HG02642 (cell line): Measurements from ENCODE around the gene EFCC1.

ENCODE experiments used
- ATAC-seq: cut with Tn5 transposase; IDR thresholded peaks from one replicate; pipeline ENCODE4 v1.9.1; 2021; ENCODE audit warnings: mild to moderate bottlenecking; ENCODE audit not compliant: unreplicated experiment, poor library complexity

EFCC1 gene

DNA sequence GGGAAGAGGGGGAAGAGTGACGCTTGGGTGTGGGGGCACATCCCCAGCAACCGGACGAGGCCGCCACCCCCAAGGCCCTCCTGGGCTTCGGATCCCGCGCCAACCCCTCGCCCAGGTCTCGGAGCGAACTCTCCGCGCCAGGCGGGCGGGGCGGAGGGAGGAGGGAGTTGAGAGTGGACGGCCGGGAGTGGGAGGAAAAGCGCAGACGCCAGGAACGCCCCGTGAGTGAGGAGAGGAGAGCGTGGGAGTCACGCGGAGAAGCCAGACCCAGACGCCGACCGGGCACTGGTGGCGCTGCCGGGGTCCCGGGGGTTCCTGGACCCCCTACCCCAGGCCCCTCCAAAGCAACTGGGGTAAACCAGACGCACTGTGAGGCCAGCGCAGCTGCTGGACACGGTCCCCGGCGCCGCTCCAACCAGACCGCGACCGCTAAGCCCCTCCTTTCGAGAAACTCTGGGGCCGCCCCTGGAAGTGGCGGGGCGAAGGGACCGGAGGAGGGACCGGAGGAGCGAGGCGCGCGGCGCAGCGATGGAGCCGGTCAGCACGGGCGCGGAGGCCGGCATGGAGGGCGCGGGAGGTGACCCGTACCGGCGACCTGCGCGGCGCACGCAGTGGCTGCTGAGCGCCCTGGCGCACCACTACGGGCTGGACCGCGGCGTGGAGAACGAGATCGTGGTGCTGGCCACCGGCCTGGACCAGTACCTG lies at the start of gene EFCC1:
EFCC1 (plus strand) TSS at position 204 of the 705 bp plus-strand sequence; CDS start at position 529, 325 bp downstream.
- ATAC-seq, result no peak

GRCh38 chr3:128956440-128956839 lies 44.7 kb upstream of the EFCC1 start:
- ATAC-seq, result no peak

DNA sequence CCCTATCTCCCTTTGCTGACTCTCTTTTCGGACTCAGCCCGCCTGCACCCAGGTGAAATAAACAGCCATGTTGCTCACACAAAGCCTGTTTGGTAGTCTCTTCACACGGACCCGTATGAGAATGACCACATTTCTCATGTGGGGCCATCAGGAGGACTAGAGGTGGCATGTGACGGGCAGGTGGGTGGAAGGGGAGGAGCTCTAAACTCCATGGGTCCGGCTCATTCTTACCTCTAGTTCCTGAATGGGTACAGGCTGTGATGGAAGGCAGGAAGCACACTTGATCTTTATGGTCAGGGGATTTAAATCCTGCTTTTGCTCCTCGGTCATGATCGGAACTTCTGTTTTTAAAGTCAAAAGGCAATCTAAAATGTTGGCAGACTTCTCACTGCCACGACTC lies 35.8 kb upstream of the EFCC1 start:
- ATAC-seq, result no peak

DNA sequence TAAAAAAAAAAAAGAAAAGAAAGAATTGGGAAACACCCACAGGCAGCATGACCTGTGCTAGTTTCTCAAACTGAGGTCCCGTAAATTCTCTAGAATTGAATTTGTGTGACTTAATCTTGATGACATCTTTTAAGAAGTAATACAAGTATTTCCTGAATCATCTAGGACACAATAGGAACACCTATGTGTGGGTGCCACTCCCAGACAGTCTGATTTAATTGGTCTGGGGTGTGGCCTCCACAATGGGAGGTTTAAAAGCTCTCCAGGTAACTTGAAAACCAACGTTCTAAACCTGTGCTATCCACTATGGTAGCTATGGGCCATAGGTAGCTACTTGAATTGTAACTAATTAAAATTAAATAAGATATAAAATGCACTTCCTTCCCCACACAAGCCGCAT lies 35.3 kb upstream of the EFCC1 start:
- ATAC-seq, result no peak

DNA sequence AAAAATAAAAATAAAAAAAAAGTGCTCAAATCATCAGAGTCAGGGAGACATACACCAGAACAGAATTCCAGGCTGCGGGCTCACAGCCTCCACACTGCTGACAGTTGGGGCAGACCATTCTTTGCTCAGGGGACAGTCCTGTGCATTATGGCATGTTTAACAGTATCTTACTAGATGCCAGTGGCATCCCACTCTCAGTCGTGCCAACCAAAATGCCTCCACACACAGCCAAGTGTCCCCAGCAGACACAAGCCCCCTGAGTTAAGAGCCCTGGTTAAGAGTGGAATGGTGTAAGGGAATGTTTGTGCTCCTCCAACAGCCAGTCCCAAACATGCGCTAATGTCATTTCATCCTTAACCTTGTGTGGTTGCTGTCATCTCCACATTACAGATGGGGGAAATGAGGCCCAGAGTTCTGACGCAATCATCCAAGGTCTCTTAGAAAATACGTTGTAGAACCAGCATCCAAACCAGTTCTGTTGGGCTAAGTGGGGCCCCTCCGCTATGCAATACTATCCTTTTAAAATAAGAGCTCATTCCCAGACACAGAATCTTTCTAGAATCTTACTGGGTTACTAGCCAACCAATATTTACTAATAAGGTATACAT lies 33.3 kb upstream of the EFCC1 start:
- no peak for ATAC-seq

DNA sequence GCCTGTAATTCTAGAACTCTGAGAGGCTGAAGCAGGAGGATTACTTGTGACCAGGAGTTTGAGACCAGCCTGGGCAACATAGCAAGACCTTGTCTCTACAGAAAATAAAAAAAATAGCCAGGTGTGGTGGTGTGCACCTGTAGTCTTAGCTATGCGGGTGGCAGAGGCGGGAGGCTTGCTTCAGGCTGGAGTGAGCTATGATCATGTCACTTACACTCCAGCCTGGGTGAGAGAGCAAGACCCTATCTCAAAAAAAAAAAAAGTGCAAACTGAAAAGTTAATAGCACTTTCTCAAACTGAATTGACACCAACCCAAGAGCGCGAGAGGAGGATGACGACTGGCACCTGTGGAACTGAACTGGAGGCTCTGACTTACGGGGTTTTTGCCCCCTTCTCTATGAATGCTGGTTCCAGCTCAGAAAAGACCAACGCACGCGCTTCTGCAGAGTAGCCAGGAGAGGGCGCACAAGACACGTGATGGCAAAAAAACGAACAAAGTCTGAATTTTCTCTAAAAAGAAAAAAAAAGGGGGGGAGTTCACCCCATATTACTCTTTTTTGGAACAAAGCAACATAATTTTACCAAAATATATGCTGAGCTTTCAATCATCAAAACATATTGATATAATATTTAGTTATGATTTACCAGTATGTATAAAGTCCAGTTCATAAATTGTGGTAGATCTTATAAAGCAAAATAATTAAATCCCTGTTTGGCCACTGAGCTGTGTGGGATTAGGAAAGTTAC lies 30.9 kb upstream of the EFCC1 start:
- no peak for ATAC-seq

GRCh38 chr3:128970740-128971047 lies 30.4 kb upstream of the EFCC1 start:
- no peak for ATAC-seq

DNA sequence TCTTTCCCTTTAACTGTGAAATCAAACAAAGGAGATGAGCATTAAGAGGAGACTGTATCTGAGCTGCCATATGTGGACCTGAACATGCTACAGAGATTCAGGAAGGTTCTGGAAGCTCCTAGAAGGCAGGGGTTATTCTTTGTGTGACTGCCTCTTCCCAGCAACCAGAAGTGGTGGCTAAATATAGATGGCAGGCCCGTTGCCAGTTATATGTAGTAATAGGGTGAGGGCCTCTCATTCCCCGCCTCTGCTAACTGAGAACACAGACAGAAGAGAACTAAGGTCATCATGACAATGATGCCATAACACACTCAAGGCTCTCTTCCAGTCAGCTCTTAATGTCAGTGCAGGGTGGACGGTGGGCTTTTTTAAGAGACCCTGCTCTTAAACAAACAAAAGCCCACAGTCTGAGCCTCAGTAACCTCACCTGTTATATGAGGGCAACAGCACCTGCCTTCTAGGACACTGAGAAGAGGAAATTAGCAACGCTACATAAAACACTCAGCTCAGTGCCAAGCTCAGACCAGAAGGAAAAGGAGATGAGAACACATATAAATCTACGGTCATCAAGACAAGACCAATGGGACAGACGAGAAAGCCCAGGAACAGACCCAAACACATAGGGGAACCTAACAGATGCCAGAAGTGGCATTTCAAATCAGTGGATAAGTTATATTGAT lies 29.5 kb upstream of the EFCC1 start:
- no peak for ATAC-seq

DNA sequence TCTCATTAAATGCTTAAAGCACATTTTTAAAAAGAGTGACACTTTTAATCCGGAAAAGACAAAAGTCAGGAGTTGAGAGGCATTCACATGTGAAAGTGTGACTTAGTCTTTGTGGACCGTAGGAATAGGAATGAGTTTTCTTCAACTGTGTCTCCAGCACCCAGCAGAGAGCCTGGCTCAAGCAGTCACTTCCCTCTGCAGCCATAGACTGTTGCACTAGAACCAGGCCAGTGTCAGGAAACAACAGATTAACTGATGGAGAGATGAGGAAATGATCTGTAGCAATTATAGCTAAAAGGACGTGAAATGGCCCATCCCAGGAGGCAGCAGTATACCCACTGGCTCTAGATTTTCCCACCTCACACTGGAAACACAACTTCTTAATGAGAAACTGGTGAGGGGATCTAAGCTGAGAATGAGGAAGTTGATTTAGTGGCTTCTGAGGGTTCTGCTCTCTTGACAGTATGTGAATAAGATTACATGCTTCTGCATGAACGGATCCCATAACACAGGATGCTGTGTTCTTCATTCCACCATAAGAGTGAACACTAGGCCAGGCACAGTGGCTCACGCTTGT lies 27.0 kb upstream of the EFCC1 start:
- no peak for ATAC-seq

- ATAC-seq, result no peak
Measured at GRCh38 chr3:128975276-128975675, 25.8 kb upstream of the EFCC1 start.

DNA sequence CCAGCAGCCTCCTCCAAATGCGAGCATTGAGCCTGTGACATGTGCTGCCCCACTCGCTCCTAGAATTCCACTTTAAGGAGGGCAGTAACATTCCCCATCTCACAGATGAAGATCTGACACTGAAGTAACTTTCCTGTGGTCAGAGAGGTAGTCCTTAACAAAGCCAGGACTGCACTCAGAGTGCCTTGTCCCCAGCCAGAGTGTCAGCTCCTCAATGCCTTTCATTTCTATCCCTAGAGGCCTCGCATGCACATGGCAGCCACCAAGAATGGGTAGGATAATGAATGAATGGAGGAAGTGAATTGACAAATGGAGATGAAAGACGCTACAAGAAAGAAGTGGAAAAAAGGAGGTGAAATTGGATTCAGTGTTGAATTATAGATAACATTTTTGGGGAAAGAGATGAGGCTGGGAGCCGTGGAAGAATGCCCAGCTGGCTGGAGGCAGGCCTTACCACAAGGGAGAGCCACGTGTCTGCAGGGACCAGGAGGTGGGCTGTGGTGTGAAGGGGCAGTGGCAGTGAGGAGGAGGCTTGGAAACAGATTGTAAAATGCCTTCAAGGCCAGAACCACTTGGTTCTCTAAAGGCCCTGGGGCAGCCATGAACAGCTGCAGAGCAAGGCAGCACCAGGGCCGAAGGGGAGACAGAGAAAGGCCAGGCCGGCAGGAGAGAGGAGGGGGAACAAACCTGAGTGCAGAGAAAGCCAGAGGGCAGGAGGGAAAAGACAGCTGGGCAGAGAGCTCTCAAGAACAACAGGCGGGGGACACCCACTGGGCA lies 17.6 kb upstream of the EFCC1 start:
- no peak for ATAC-seq

DNA sequence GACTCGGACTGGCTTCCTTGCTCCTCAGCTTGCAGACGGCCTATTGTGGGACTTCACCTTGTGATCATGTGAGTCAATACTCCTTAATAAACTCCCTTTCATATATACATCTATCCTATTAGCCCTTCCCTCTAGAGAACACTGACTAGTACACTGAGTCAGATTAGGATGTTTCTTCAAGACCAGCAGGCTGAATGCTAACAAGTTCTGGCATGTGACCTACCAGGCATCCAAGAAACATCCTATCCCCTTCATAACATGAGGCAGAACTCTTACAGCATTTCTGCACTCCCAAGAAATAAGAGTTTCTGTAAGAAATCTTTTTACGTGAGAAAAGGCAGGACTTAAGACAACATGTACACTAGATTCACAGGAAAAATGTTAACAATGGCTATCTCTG lies 16.5 kb upstream of the EFCC1 start:
- ATAC-seq, result no peak

GRCh38 chr3:128987302-128988100 lies 13.6 kb upstream of the EFCC1 start:
- ATAC-seq, result no peak

- ATAC-seq, result no peak
Measured at GRCh38 chr3:128988286-128988685, 12.8 kb upstream of the EFCC1 start.

GRCh38 chr3:128991355-128991895 lies 9.7 kb upstream of the EFCC1 start:
- no peak for ATAC-seq

DNA sequence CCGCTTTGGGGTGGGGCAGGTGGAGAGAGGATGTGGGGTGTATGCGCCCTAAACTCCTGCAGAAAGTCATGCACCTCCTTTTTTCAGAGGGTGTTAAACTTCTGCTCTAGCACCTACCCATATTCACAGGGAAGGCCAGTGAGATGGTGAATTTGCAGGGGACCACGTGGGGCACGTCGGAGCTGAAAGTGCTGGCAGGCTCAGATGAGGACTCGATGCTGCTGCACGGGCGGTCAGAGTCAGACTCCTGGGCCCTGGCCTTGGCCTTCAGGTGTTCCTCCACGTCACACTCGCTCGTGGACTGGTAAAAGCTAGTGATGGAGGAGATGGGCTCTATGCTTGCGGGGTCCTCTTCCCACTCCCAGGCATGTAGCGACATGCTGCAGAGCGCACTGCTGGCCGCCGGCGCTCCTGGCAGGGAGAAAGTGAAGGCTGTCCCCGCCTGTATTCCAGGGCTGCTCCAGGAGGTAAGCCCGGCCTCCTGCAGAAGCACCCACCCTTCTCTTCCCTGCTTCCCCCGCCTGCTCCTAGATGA lies 8.1 kb upstream of the EFCC1 start:
- no peak for ATAC-seq

DNA sequence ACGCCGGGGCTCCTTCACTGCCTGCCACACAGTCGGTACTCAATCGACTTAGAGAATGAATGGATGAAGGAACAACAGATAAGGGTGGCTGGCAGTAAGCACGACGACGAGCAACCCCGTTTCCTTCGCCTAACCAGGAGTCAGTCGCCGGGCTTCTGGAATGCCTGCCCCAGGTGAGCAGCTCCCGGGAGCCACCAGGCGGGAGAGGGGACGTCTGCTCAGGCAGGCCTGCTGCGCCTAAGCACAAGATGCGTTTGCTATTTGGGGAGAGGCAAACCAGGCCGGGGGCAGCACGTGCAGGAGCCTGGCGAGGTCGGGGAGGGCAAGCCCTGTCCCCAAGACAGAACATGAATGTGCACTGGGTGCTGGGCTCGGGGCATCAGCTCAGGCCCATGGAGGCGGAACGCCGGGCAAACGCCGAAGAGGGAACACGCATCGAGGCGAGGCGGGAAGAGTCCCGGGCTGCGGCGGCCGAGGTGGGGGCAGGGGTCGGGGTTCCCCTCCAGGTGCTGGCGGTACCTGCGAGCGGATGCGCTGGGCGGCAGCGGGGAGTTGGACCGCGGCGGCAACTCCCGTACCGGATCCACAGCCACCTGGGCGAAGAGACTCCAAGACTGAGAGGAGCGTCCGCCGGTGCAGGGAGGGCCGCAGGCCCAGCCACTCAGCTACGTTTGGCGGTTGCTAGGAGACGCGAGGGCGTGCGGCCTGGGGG lies 7.5 kb upstream of the EFCC1 start, which contains the start of gene CFAP92:
CFAP92 (minus strand) TSS at position 616 of the 712 bp plus-strand sequence. CDS start 772 bp downstream, outside the sequence.
- peak; percentile 94 for ATAC-seq

DNA sequence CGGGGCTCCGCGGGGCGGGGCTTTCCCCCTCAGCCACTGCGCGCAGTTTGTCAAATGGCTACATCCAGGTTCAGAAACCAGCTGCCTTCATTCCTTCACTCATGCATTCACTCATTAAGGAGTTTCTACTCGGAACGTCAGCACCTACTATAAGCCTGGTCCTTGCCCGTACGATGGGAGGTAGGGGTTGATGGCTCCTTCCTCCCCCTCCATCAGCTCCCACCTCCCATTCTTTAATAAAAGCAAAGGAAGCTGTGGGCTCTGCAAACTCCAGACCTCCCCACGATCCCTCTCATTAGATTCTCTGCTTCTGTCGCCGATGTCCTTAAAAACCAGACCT lies 7.0 kb upstream of the EFCC1 start:
- ATAC-seq, result no peak
